NCI-H1092 treated with DMSO at 0.1 percent for 48 hours (cell line): ENCODE measurements around the gene SLC1A7.

Experiments
- DNase-seq: peaks from one replicate; lab custom pipeline; 2025; lab: John Stamatoyannopoulos, UW

SLC1A7 gene

DNA sequence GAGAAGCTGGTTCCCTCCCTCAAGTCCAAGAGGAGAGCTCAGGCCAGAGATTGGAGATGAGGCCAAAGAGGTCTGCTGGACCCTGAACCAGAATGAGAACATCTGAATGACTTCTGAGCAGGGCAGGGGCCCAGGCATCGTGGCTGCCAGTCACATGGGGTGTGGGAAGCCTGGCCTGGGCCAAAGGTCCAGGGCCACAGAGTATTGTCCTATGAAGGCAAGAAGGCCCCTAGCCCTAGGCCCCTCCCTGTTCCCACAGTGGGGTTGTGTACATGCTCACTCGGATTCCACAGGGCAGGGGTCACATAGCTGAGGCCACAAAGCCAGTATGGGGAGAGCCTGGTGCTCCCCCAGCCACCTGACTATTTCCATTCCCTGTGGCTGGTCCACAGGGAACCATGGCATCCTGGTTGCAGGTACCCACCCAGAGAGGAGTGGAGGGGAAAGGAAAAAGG is 18.5 kb upstream of the SLC1A7 start:
- DNase-seq: no peak

GRCh38 chr1:53158900-53159299 is 16.5 kb upstream of the SLC1A7 start:
- DNase-seq: no peak

DNA sequence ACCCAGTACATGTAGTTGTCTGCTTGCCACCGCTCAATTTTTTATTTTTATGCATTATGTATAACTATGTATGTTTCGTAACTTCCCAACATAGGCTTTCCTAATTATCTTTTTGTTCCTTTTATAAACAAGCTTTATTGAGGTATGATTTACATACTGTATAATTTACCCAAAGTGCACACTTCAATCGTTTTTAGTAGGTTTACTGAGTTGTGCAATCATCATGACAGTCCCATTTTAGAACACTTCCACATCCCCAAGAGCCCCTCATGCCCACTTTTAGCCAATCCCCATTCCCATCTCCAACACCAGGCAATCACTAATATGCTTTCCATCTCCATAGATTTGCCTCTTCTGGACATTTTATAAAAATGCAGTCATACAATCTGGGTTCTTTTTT is 14.3 kb upstream of the SLC1A7 start:
- DNase-seq: no peak

DNA sequence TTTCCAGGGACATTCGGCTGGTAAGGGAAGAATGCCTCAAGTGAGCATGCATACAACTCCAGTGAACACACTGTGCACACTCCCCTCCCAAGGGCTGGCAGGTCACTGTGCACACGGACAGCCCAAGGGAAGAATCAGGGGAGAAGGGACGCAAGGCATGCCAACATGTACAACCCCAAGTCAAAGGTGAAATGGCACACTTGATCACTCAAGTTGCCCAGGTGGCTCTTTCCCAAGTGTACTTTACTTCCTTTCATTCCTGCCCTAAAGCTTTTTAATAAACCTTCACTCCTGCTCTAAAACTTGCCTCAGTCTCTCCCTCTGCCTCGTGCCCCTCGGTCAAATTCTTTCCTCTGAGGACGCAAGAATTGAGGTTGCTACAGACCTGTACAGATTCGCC is 13.5 kb upstream of the SLC1A7 start:
- DNase-seq: no peak

GRCh38 chr1:53155534-53155933 is 13.1 kb upstream of the SLC1A7 start:
- DNase-seq: no peak

DNA sequence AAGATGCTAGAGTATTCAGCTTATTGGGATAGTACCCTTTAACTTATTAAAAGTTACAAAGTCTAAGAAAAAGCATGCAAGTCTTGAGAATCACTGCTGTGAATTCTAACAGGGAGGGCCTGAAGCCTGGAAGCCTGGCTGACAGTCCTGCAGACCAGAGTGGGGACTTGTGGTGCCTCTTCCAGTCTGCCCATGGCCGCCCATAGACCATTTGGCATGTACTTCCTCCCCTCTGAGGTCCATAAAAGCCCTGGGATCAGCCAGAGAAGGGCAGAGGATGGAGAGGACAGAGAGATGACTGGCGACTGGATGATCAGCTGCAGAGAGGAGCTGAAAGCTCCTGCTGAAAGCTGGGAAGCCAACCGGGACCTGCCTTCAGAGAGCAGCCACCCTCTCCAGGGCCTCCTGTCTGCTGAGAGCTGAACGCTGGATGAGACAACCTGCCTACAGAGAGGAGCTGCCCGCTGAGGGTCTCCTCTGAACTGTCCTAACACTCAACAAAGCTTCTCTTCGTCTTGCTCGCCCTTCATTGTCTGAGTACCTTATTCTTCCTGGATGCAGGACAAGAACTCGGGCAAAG is 12.5 kb upstream of the SLC1A7 start:
- DNase-seq: no peak

GRCh38 chr1:53153752-53154151 is 11.3 kb upstream of the SLC1A7 start:
- no peak for DNase-seq

DNA sequence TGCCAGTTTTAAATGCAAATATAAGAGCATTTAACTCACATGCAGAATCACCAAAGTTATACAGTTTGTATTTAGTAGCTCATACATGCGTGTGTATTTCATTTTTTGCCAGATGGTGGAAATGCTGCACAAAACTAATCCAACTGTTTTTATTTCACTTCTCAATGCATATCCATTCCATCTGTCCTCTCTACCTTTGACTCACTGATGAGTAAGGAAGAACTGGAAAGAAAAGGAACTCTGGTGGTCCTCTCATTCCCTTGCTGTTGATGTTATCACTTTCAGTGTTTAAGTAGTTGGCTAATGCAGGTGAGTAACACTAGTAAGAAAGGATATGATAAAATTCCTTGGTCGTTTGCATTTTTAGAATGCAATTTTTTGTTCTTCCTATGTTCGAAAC is 5.7 kb upstream of the SLC1A7 start:
- DNase-seq: no peak

- no peak for DNase-seq
These were observed 4.7 kb upstream of the SLC1A7 start for GRCh38 chr1:53147174-53147573.

DNA sequence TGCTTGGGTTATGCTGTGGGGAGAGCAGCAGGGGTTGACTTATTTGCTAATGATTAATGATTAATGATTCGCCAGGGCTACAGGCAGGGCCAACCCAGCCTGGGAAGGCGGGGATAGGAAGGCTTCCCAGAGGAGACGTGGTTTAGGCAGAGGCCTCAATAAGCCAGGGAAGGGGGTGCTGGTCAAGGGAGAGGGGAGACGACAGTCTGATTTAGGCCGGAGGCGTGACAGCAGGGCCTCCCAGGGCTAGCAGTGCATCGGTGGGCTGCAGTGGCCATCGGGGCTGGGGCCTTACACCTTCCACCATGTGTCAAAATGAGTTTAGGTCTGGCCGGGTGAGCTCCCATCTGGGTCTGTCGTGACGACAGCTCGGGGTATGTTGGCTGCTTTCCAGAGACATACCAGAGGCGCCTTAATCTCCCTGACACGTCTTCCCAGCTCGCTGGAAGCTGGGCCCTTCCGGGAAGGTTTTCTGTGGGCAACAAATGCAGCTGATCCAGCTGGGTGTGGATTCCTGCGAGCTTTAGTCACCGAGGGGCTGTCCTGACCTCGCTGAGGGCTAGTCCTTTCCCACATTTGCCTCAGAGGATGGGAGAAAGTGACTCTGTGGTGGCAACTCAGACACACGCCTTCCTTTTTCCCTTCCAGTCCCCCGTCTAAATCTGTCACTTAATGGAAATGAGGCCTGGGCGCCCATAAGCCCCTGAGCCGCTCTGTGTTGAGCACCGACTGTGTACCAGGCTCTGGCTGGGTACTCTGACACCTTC is 3.7 kb upstream of the SLC1A7 start:
- no peak for DNase-seq

DNA sequence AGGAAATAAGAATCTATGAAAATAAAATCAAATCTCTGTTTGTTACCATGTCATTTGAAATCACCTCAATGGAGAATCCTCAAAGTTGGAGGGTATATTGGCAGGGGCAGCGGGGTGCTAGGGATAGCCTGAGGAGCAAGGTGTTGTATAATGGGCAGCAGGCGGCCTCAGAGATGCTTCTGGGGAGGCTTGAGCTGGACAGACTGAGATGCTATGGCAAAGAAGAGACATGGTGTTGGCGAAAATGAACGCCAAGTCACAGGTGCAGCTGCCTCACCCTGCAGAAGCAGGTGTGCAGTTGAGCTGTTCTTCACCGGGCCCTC is 3.1 kb upstream of the SLC1A7 start:
- no peak for DNase-seq

DNA sequence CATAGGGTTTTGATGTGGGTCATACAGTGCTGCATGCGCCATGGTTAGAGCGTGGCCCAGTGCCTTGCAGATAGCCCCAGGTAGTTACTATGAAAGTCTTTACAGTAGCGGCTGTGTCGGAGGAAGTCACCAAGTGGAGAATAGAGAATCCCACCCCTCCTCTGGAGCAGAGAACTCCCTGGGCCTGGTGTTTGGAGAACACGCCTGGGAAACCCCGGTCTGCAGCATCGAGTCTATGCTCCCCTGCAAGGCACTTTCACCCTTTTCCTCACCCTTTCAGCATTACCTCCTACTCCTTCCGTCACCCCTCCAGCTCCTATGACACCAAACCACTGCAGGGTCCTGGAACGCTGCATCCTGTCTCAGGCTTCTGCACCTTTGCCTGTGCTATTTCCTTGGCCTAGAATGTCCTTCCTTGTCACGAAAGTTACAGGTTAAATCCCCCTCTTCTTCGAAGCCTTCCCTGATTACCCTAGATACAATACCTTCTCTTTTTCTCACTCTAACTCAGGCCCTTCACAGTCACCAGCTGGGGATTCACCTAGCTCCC is 2.7 kb upstream of the SLC1A7 start:
- no peak for DNase-seq

DNA sequence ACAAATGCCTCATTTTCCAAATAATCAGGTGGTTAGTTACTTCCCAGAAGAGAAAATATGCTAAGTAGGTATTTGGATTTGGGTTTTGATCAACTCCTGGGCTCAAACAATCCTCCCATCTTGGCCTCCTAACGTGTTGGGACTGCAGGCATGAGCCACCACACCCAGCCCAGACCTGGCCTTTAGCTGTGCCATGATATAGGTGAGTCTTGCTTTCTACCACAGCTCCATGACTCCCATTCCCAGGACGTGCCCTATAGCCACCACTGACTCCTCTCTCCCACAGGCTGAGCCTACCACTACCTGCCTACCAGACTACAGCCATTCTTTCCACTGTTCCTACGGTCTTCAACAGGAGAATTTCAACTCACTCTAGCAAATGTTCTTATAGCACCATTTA is 1.8 kb upstream of the SLC1A7 start:
- no peak for DNase-seq

GRCh38 chr1:53143527-53143926 is 1.1 kb upstream of the SLC1A7 start:
- no peak for DNase-seq

GRCh38 chr1:53141487-53142055 is 867 bp downstream of the SLC1A7 start:
- DNase-seq: no peak

DNA sequence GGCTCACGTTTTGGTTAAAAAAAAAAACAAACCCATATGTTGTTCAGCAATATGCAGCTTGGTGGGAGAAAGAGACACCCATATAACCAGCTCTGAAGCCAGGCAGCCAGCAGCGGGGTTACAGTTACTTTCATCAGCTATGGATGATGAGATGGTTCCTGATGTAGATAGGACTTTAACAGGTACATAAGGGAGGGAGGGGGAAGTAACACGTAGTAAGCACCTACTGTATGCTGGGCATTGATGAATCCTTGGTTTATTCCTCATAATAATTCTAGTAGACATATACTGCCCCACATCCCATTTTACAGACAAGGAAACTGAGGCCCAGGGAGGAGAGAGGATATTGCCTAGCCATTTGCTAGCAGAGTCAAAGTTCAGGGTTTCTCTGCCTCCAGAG is 2.0 kb downstream of the SLC1A7 start:
- no peak for DNase-seq

GRCh38 chr1:53139951-53140361 is 2.5 kb downstream of the SLC1A7 start:
- no peak for DNase-seq

DNA sequence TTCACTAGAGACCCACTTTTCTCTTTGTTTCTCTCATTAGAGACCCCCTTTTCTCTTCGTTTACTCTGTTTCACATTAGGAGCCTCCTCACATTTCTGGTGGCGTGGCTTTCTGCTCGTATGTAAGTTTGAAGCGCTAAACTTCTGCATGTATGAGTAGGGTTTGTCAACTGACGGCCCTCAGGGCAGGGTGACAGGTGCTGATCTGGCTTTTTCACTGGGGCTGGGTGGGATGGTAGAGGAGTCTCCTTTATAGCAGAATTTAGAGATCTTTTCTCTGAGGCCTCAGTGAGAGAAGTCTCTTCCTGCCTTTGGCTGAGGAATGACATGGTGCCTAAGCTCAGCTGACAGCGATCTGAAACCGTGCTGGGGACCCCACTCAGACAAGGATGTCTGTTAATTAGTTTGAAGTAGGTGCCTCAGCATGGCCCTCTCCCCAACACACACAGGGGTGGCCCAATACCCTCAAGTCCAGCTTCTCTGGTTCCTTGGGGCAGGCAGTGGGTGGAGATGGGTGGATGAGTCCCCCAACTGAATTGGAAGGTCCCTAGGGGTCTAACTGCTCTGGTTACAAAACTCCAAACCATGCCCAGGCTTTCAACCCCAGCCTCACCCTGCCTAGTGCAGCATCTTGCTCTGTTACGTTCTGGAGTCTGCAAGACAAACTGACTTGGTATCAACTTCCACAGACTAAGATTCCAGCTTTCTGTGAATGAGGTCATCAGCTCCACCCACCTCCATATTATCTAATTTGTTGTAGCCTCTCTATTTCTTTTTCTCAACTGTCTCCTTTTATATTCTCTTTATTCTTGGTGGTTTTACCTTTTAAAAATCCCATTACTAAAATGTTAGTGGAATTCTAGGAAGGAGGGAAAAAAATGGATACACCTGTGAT is 3.2 kb downstream of the SLC1A7 start:
- no peak for DNase-seq

DNA sequence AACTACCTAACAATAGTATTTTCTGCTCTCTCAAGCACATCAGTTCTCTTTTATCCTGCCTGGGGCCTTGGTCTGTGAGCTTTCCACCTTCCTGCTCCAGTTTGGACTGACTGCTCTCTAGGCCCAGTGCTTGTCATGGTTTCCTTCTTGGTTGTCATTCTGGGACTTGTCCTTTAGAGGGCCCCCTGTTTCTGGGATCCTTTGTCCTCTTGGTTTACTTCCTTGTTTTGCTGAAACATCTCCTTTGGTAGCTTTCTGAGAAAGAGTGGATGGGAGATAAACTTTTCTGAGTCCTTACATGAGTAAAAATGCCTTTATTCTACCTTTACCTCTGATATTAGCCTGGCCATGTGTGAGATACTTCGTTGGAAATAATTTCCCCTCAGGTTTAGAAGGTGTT is 4.7 kb downstream of the SLC1A7 start:
- DNase-seq: no peak

GRCh38 chr1:53135735-53136114 is 6.7 kb downstream of the SLC1A7 start:
- DNase-seq: no peak

GRCh38 chr1:53134961-53135734 is 7.3 kb downstream of the SLC1A7 start:
- DNase-seq: peak; percentile 33

DNA sequence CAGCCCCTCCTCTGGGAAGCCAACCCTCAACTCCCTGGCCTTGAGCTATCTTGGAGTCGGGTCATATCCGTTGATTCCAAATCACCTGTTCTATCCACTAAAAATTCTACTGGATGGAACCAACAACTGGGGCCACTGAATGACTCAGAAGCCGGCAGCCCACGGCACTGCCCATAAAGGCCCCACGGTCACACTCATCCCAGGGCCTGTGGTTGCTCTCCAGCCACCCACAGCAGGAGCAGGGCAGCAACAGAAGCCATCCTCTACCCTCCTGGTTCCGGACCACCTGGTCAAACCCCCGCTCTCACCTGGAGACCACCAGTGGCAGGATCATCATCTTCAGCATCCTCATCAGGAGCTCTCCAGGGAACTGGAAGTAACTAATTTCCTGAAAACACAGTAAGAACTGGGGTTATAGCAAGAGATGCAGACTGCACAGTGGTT is 8.4 kb downstream of the SLC1A7 start:
- no peak for DNase-seq
